T follicular helper cell (primary cell): Measurements from ENCODE around the gene ATP2A1.
"Not testable (repeated sequence)": the region's sequence is repeated elsewhere in the genome, so short reads cannot be mapped to it uniquely, and the experiment has no call there.

Experiments
- DNase-seq: peaks from one replicate; pipeline ENCODE4 v3.0.0-alpha.2; 2020; ENCODE audit warnings: low read depth

Gene ATP2A1

GRCh38 chr16:28935924-28936783 lies 57.9 kb downstream of the ATP2A1 start:
- peak; percentile 77 for DNase-seq

GRCh38 chr16:28936784-28937155 lies 58.5 kb downstream of the ATP2A1 start:
- DNase-seq = no peak

GRCh38 chr16:28937222-28937876 lies 59.1 kb downstream of the ATP2A1 start:
- no peak for DNase-seq

GRCh38 chr16:28938721-28939120 lies 60.4 kb downstream of the ATP2A1 start:
- DNase-seq = no peak

GRCh38 chr16:28939825-28940224 lies 61.5 kb downstream of the ATP2A1 start:
- DNase-seq = not testable (repeated sequence)

- DNase-seq = no peak
These were observed 65.0 kb downstream of the ATP2A1 start for GRCh38 chr16:28943281-28943680.

GRCh38 chr16:28946681-28947080 lies 68.4 kb downstream of the ATP2A1 start:
- no peak for DNase-seq

GRCh38 chr16:28950648-28951409 lies 72.5 kb downstream of the ATP2A1 start, which contains the start of gene NFATC2IP:
NFATC2IP (plus strand) TSS chr16:28950937; CDS start chr16:28951012, 75 bp downstream.
- peak; percentile 99 for DNase-seq

GRCh38 chr16:28951410-28951943 lies 73.2 kb downstream of the ATP2A1 start:
- DNase-seq = no peak
